ENCODE measurements around the gene MTMR2.

The MTMR2 gene

GRCh38 chr11:95917193-95918036 lies 6.5 kb downstream of the MTMR2 start:
- DNase-seq, result no peak

- DNase-seq, result no peak
Observed at GRCh38 chr11:95916049-95916448, 7.9 kb downstream of the MTMR2 start.

- no peak for DNase-seq
Observed at GRCh38 chr11:95915051-95915450, 8.9 kb downstream of the MTMR2 start.

GRCh38 chr11:95913830-95914615 lies 9.9 kb downstream of the MTMR2 start:
- no peak for DNase-seq

GRCh38 chr11:95912902-95913560 lies 10.9 kb downstream of the MTMR2 start:
- DNase-seq, result no peak

GRCh38 chr11:95911369-95911759 lies 12.5 kb downstream of the MTMR2 start:
- DNase-seq, result no peak

GRCh38 chr11:95910638-95911368 lies 13.1 kb downstream of the MTMR2 start:
- no peak for DNase-seq

- DNase-seq, result no peak
Observed at GRCh38 chr11:95908826-95909225, 15.1 kb downstream of the MTMR2 start.

- no peak for DNase-seq
Observed at GRCh38 chr11:95907476-95907875, 16.4 kb downstream of the MTMR2 start.

- no peak for DNase-seq
Observed at GRCh38 chr11:95904009-95904650, 19.8 kb downstream of the MTMR2 start.

GRCh38 chr11:95898782-95899181 lies 25.1 kb downstream of the MTMR2 start:
- no peak for DNase-seq

GRCh38 chr11:95897731-95898130 lies 26.2 kb downstream of the MTMR2 start:
- DNase-seq, result no peak

- DNase-seq, result no peak
Observed at GRCh38 chr11:95895815-95896214, 28.1 kb downstream of the MTMR2 start.

GRCh38 chr11:95892892-95893570 lies 30.9 kb downstream of the MTMR2 start:
- no peak for DNase-seq

GRCh38 chr11:95892492-95892891 lies 31.4 kb downstream of the MTMR2 start:
- no peak for DNase-seq

- no peak for DNase-seq
Observed at GRCh38 chr11:95891423-95892170, 32.3 kb downstream of the MTMR2 start.

- DNase-seq, result no peak
Observed at GRCh38 chr11:95888852-95889251, 35.1 kb downstream of the MTMR2 start.

- no peak for DNase-seq
Observed at GRCh38 chr11:95888439-95888838, 35.5 kb downstream of the MTMR2 start.

GRCh38 chr11:95886462-95886861 lies 37.4 kb downstream of the MTMR2 start:
- DNase-seq, result no peak

- no peak for DNase-seq
Observed at GRCh38 chr11:95884802-95885201, 39.1 kb downstream of the MTMR2 start.

GRCh38 chr11:95884376-95884775 lies 39.5 kb downstream of the MTMR2 start:
- no peak for DNase-seq
